CD4-positive, alpha-beta T cell treated with Interferon alpha-2 for 1 hour (primary cell): ENCODE measurements around the gene DLL3.

Source experiments
- DNase-seq, 2 donors: peaks; one replicate each; pipeline ENCODE4 v3.0.0-alpha.2; 2020 to 2022

The DLL3 gene

GRCh38 chr19:39518458-39518857, 19.7 kb downstream of the DLL3 start:
- DNase-seq, result no peak

- DNase-seq, result no peak
These were observed 20.2 kb downstream of the DLL3 start for GRCh38 chr19:39518975-39519374.

GRCh38 chr19:39520541-39521484, 22.1 kb downstream of the DLL3 start:
- no peak for DNase-seq

GRCh38 chr19:39524495-39524894, 25.7 kb downstream of the DLL3 start:
- DNase-seq, result peak in 1 of 2 donors; percentile 20

DNA sequence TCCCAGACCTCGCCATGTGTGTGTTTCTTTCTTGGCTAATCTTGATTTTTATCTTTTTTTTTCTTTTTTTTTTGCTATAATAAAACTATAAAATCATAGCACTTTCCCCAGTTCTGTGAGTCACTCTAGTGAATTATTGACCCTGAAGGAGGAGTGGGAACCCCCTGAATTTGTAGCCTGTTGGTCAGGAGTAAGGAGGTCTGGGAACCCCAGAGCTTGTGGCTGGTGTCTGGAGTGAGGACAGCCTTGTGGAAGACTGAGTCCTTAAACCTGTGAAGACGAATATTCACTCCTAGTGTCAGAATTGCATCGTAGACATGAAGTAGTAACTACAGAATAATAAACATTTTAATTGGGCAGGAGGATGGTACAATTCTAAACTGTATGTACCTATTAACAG, 26.5 kb downstream of the DLL3 start:
- no peak for DNase-seq

GRCh38 chr19:39531834-39532232, 33.1 kb downstream of the DLL3 start:
- no peak for DNase-seq

- peak; percentile 94 to 96 for DNase-seq
These were observed 33.7 kb downstream of the DLL3 start, which contains the start of gene EID2B for GRCh38 chr19:39532233-39533002. Gene EID2B, minus strand, starts transcription at chr19:39532852. Its CDS starts 50 bp downstream, at chr19:39532802.

DNA sequence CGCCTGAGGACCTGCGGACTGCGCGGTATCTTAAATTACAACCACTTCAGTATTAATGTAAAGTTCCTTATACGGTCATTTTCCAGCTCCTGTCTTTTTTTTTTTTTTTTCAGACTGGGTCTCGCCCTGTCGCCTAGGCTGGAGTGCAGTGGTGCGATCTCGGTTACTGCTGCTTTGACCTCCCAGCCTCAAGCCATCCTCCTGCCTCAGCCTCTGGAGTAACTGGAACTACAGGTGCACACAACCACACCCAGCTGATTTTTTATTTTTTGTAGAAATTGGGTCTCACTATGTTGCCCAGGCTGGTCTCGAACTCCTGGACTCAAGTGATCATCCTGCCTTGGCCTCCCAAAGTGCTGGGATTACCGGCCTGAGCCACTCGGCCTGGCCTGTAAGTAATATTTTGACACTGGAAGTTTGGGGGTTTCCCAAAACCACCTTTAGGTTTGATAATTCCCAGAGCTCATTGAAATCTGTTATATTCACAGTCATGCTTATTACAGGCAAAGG, 34.3 kb downstream of the DLL3 start:
- no peak for DNase-seq

DNA sequence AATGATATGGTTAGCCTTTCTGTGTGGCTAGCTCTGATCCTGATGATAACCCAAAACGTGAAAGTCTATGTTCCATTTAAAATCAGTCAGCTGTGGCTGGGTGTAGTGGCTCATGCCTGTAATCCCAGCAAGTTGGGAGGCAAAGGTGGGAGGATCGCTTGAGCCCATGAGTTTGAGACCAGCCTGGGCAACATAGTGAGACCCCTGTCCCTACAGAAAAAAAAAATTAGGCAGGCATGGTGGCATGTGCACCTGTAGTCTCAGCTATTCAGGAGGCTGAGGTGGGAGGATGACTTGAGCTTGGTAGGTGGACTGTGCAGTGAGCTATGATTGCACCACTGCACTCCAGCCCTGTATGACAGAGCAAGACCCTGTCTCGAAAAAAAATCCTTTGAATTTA, 35.0 kb downstream of the DLL3 start:
- DNase-seq, result no peak

- DNase-seq, result no peak
These were observed 40.4 kb downstream of the DLL3 start for GRCh38 chr19:39539165-39539517.

- DNase-seq, result peak; percentile 94
These were observed 41.0 kb downstream of the DLL3 start, which contains the start of gene EID2 for GRCh38 chr19:39539518-39540332. Gene EID2, minus strand, starts transcription at chr19:39540161. Its CDS starts 82 bp downstream, at chr19:39540079.

GRCh38 chr19:39540333-39540673, 41.6 kb downstream of the DLL3 start:
- DNase-seq, result no peak

DNA sequence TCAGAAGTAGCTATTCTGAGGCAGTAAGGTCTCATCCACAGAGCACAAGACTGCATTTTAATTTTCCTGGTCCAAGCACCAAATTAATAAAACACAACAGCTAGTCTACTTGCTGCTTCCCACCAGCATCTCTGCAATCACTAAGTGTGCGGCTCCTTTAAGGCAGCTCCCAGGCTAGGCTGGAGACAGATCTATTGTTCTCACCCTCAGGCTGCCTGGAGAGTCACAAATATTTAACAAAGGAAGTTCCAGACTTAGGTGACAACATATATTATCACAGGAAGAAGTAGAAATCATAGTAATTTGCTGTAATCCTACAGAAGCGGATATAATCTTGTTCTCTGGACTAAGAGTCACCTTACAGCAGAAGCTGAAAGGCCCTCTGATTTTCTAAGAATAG, 43.5 kb downstream of the DLL3 start:
- no peak for DNase-seq

DNA sequence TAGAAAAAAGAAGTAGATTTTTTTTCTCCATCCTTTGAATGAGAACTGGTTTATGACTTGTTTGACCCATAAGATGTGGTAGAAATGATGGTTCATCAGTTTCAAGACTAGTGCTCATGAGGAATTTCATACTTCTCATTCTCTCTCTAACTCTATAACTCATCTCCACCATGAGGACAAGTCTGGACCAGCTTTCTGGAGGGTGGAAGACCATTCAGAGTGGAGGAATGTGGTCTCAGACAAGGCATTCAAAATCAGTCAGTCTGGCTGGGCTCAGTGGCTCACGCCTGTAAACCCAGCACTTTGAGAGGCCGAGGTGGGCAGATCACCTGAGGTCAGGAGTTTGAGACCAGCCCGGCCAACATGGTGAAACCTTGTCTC, 44.7 kb downstream of the DLL3 start:
- no peak for DNase-seq

GRCh38 chr19:39544226-39544903, 45.6 kb downstream of the DLL3 start:
- DNase-seq, result no peak

DNA sequence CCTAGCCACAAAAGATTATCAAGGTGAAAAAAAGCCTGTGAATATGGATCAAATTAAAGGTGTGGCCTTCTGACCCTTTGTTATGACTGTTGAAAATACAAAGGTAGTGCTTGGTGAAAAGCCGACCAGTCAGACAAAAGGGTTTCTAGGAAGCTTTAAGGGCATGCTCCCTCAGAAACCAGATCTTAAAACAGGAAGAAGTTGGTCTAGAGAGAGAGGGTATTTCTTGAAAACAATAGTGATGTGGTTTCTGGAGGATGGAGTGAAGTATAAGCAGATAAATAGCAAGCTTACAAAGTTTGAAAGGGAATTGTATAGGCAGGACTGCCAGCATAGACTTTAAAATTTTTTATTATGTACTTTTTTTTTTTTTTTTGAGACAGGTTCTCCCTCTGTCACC, 46.2 kb downstream of the DLL3 start:
- peak in 1 of 2 donors; percentile 53 for DNase-seq

GRCh38 chr19:39546599-39546998, 47.9 kb downstream of the DLL3 start:
- DNase-seq, result no peak

DNA sequence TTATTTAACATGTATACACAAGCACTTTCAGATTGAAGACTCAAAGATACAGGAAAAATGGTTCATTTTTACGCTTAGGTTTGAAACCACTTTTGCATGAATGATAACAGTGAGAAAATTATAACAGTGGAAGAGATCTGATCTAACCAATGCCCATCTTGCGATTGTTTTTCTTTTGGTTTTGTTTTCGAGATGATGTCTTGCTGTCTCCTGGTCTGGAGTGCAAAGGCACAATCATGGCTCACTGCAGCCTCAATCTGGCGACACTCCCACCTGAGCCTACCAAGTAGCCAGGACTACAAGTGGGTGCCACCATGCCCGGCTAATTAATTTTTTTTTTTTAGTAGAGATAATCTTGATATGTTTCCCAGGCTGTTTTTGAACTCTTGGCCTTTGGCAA, 51.5 kb downstream of the DLL3 start:
- DNase-seq, result no peak

DNA sequence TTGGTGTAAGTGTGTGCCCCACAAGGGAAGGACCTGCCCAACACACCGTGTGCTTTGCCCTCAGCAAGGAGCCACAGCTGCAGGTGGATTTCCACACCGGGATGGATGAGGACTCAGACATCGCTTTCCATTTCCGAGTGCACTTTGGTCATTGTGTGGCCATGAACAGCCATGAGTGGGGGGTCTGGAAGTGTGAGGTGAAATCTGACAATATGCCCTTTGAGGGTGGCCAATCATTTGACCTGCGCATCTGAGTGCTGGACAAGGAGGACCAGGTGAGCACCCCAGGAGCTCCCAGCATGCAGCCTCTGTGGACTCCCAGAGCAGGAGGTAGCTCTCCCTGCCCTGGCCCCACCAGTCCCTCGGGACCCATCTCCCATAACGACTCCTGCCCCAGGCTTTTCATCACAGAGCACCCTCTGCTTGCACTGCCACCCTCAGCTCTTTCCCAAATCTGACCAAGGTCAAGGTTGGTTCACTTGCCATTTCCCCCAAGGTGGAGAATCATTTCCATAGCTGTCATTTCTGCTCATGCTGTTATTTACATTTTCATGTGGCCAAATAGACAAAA, 54.4 kb downstream of the DLL3 start:
- DNase-seq, result no peak

DNA sequence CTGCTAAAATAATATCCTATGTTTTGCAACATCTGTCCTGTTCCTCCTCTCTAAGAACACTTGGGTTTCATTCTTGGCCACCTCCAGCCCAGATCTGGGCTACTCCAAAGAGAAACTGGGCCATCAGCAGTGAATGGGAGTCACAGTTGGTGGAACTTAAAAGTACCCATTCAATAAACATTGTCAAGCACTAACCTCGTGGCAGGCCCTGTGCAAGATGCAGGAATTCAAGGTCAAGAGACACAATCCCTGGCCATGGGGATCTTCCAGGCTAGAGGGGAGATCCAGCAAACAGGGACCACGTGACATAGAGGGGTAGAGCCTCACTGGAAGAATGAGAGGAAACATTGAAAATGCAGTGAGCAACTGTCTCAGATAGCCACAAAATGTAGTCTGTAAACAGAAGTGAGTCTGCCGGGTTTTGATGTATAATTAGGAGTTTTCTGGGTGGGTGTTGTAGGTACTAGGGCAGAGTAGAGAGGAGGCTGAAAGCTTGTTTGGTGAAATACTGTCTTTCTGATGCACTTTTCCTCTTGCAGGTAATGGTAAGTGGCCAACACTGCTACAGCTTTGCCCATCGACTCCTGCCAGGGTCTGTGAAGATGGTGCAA, 56.1 kb downstream of the DLL3 start:
- no peak for DNase-seq

GRCh38 chr19:39555883-39556282, 57.1 kb downstream of the DLL3 start:
- DNase-seq, result no peak
